ENCODE measurements around the gene TWIST2.

GRCh38 chr2:238901461-238902057 is 53.7 kb downstream of the TWIST2 start:
- TF ChIP-seq, protein P1, sequence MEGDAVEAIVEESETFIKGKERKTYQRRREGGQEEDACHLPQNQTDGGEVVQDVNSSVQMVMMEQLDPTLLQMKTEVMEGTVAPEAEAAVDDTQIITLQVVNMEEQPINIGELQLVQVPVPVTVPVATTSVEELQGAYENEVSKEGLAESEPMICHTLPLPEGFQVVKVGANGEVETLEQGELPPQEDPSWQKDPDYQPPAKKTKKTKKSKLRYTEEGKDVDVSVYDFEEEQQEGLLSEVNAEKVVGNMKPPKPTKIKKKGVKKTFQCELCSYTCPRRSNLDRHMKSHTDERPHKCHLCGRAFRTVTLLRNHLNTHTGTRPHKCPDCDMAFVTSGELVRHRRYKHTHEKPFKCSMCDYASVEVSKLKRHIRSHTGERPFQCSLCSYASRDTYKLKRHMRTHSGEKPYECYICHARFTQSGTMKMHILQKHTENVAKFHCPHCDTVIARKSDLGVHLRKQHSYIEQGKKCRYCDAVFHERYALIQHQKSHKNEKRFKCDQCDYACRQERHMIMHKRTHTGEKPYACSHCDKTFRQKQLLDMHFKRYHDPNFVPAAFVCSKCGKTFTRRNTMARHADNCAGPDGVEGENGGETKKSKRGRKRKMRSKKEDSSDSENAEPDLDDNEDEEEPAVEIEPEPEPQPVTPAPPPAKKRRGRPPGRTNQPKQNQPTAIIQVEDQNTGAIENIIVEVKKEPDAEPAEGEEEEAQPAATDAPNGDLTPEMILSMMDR (IDR thresholded peaks at IDR 0.05), result no peak
- no peak for TF ChIP-seq POLR2A (IDR thresholded peaks at IDR 0.05)
